Measurements from ENCODE around the gene DNAH17.

The DNAH17 gene

DNA sequence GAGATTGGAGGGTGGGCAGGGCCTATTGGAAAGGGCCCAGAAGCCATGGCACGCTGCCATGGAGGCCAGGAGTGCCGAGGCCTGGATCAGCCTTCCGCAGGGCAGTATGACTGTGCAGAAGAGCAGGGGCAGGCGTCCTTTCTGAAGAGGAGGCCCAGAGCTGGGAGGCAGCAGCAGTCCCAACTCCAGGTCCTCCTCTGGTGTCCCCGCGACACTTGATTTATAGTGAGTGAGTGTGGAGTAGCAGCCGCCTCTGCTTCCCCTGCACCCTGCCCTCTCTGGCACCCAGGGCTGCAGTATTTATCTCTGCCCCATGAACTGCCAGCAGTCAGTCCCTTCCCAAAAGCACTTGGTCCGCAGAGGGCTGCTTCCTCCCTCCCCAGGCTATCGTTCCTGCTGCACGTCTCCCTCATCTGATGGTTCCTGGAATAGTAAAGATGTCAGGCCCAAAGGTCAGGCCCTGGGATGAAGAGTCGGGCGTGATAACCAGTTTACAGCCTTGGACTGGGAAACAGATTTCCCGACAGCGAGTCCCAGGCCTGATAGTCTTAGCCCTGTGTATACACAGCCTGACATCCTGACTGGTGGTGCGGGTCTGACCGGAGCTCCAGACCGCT is 165.8 kb downstream of the DNAH17 start:
- DNase-seq (ENCODE audit: low read depth), result no peak

- no peak for DNase-seq (ENCODE audit: low read depth)
Observed at GRCh38 chr17:78409191-78409928, 167.8 kb downstream of the DNAH17 start.

DNA sequence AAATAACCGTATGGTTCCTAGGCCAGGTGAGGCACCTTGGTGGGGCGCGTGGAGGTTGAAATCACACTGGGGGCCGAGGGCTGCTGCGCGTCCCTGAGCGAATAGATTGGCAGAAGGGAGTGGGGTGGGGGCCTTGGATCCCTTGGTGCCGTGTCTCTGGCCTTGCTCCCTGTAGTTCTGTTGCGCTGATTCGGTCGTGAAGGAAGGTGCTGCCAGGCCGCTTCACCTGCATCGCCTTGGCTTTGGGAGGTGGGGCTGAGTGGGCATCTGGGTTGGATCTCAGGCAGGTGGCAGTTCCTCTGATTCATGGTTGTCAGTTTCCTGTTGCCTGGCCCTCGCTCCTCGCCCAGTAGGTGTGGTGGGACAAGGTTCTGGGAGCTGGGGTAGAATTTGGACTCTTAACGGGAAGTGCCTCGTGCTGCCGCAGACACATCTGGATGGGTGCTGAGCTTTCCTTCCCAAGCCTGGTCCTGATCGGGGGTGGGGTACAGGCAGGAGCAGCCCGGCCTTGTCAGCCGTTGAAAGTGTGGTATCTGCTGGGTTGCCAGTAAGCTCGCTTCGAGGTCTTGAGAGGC is 168.6 kb downstream of the DNAH17 start:
- DNase-seq (ENCODE audit: low read depth), result no peak

DNA sequence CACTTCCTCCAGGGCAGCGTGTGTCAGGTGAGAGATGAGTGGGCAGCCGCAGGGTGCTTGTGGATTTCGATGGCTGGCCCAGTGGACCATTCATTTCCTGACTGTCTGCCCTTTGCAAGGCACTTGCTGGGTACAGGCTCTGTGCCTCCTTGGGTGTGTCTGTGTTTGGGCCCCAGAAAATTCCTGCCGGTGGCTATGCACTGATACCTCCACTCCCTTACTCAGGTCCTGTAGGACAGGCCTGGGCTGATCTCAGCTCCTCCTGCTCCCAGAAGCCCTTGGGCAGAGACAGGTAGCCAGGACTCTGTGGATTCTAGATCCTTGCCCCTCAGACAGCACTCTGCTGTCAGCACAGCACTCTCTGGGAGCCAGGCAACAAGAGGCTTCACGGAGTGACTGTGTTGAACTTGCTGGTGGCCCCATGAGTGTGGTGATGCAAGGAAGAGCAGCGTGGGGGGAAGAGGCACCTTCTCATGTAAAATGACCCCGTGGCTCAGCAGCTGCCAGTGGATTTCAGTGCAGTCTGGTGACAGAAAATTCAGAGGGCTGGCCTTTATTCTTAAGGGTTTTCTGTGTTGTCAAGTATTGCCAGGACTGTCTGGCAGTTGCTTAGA is 169.7 kb downstream of the DNAH17 start:
- no peak for DNase-seq (ENCODE audit: low read depth)

DNA sequence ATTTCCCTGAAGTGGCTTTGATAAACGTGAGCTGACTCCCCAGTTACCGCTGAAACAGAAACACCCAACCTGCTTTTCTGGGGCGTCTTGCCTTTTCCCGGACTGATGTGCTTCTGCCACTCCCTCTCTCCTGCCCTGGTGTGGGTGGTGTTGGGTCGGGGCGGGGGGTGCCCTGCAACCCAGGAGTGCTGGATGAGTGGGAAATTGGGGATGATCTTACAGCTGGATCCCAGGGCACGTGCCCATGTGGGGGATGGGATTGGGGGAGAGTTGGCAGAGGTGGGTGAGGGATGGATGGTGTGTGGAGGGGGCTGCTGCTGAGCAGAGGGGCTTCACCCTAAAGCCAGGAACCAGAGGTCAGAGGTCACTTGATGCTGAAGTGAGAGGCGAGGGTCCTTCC is 170.3 kb downstream of the DNAH17 start:
- no peak for DNase-seq (ENCODE audit: low read depth)

DNA sequence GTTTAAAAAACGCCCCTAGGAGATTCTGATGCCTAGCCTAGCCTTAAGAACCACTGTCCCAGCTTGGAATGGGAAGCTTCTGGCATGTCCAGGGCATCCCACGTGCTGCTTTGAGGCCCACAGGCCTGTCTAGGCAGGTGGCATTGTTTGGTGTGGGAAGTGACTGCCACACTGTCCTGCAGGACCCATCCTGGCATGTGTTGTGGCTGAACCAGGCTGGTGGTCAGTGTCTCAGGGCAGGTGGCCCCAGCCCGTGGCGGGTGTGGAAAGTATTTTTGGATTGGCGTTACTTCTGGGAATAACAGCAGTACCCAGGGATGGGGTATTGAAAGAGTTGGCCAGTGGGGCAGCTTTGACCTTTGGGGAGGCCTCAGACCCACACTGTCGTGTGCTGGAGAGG is 170.8 kb downstream of the DNAH17 start:
- no peak for DNase-seq (ENCODE audit: low read depth)

- DNase-seq (ENCODE audit: low read depth), result no peak
Observed at GRCh38 chr17:78403822-78404221, 173.4 kb downstream of the DNAH17 start.

GRCh38 chr17:78401891-78402290 is 175.3 kb downstream of the DNAH17 start:
- no peak for DNase-seq (ENCODE audit: low read depth)

DNA sequence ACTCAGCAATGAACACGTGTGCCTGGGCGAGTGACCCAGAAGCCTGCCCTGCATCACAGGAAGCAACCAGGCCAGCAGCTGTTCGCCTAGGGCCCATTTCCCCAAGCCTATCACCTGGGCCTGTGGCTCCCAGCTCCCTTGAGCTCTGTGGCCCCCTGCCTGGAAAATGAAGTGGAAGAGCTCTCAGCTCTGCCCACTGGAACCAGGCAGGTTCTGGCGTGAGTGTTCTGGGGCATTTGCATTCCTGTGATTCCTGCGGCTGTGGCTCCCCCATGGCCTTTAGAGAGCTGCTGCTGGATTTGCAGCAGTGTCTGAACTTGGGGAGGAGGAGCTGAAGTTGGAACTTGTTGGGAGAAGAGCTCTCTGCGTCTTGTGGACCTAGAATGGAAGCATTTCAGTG is 175.9 kb downstream of the DNAH17 start:
- DNase-seq (ENCODE audit: low read depth), result no peak

DNA sequence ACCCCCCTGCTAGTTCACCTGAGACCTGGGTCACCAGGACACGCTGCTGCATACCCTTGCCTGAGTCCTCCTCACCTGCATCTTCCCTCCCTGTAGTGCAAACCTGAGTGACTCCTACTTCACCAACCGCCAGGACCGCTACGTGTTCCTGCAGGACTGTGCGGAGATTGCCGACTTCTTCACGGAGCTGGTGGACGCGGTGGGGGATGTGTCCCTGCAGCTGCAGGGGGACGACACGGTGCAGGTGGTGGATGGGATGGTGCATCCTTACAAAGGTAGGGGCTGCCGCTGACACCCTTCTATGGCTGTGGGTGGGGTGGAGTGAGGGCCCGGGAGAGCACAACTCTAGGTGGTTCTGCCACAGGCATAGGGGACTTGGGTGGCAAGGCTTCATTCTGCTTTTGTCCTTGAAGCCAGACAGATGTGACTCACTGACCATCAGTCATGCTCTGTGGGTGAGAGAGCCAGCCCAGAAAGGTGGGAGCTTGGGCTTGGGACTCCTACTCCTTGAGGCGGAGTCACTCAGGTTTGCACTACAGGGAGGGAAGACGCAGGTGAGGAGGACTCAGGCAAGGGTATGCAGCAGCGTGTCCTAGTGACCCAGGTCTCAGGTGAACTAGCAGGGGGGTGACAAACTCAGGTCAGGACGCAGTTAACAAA is 176.5 kb downstream of the DNAH17 start:
- no peak for DNase-seq (ENCODE audit: low read depth)

DNA sequence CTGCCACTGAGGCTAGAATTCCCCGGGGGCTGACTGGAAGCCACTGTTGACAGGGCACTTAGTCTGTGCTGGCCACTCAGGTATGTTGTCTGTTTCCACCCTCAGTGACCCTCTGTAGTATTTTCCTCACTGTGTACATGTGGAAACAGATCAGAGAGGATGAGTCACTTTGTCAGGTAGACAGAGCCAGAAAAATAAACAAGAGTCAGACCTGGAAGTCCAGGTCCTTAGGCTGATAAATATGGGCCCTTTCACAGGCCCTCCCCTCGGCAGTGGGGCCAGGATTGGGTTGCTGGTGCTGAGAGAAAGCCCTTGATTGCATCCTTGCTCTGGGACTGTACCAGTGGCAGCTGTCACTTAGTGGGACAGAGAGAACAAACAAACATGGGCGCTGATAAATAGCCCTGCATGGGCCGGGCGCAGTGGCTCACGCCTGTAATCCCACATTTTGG is 177.5 kb downstream of the DNAH17 start:
- no peak for DNase-seq (ENCODE audit: low read depth)

- no peak for DNase-seq (ENCODE audit: low read depth)
Observed at GRCh38 chr17:78399028-78399692, 178.0 kb downstream of the DNAH17 start.

DNA sequence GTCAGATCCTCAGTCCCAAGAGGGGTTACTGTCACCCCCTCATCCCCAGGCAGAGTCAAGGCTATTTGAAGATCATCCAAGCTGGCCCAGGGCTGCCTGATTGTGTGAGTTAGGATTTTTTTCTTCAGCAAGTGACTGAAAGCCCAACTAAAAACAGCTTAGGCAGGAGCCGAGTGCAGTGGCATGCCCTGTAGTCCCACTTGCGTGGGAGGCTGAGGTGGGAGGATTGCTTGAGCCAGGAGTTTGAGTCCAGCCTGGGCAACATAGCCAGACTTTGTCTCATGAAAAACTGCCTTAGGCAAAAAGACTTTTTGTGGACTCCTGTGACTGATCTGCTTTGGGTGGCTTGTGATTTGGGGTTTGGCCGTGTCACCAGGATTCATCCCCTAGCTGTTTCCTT is 178.8 kb downstream of the DNAH17 start:
- DNase-seq (ENCODE audit: low read depth), result no peak

- DNase-seq (ENCODE audit: low read depth), result no peak
Observed at GRCh38 chr17:78397681-78398101, 179.5 kb downstream of the DNAH17 start.

DNA sequence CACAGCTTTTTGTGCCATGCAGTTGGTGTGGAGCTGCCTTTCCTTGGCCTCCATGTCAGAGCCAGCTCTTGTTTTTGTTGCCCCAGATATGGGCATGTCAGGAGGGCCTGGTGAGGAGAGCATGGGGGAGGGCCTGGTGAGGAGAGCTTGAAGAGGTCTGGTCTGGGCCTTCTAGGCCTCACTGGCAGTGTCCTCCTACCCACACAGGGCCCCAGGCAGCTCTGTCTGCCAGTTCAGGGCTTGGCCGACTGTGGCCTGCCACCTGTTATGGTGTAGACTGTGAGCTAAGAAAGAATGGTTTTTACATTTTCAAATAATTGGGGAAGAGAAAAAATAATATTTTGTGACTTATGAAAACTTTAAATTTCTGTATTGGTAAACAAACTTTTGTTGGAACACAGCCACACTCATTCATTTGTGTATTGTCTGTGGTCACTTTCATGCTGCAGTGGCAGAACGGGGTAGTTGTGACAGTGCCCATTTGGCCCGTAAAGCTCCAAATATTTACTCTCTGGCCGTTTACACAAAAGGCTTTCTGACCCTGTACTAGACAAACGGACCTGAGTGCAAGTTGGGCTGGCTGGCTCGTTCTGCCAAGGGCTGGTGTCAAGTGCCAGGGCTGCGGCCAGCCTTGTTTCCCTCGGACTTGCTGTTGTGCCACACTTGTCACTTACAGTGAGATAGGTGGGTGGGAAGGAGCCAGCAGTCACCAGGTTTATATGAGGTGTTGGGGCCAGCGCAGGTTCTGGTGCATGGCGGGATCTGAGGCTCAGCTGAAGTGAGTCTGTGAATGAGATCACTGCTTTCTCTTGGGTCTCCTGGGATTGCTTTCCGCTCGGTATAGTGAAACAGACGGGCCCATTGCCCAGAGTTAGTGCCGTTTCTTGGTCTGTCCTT is 180.5 kb downstream of the DNAH17 start:
- no peak for DNase-seq (ENCODE audit: low read depth)

GRCh38 chr17:78395155-78395554 is 182.0 kb downstream of the DNAH17 start:
- no peak for DNase-seq (ENCODE audit: low read depth)

DNA sequence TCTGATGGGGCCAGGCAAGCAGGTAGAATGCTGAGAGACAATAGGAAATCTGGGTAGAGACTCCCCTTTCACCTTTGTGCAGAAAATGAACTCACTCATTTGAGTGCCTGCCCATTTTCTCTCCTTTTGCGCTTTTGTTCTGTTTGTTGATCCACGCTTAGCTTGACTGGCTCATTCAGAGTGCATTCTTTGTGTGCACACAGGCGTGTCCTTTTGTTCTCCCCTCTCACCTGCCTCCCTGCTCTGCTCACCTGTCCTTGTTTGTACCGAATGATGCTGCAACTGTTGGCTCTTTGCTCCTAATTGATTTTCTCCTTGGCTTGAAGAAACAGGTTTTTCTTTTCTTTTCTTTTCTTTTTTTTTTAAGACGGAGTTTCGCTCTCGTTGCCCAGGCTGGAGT is 183.0 kb downstream of the DNAH17 start:
- DNase-seq (ENCODE audit: low read depth), result no peak

DNA sequence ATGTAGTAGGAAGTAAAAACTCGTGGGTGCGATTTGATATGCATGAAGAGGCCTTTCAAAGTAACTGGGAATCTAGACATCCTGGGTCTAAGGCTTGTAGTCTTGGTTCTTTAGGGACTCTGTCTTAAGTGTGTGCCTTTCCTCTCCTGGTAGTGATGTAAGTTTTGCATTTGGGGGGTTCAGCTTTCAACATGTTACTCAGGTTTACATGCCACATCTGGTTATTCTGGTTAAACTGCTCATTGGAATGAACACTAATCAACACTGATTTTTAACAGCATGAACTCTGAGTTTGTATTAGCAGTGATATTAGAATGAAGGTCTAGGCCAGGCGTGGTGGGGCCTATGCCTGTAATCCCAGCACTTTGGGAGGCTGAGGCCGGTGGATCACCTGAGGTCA is 183.6 kb downstream of the DNAH17 start:
- no peak for DNase-seq (ENCODE audit: low read depth)

DNA sequence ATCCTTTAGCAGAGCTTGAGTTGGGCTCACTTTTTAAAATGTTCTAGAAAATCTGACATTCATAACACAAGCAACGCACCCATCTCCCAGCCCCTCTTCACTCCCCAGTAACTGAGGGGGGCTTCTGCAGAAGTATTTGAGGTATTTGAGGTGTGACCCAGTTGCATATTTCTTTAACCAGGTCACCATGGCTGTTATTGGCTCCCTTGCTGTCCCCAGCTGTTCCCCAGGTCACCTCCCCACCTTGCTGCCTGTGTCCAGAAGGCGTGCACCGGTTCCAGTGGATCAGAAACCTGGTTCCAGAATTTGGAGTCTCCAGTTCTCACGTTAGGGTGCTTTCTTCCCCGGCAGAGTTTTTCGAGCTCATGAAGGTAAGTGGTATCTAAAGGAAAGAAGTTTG is 184.9 kb downstream of the DNAH17 start:
- no peak for DNase-seq (ENCODE audit: low read depth)

DNA sequence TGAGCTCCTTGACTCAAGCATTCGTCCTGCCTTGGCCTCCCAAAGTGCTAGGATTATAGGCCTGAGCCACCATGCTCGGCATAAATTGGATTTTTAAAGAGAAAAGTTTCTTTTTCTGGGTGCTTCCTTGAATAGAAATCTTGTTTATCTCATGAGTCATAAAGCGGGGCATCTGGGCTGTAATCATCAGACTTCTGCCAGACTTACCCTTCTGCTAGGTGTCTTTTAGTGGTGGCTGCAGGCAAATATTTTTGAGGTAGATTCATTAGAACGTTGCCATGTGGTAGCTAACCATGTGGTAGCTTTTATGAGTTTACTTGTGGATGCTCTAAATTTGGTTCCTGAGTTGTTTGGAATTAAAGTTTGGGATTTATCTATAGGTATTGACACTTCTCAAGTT is 185.4 kb downstream of the DNAH17 start:
- DNase-seq (ENCODE audit: low read depth), result no peak

GRCh38 chr17:78391051-78391431 is 186.2 kb downstream of the DNAH17 start:
- DNase-seq (ENCODE audit: low read depth), result no peak
